ENCODE measurements around the gene GNL1.
"Not testable (repeated sequence)": the region's sequence is repeated elsewhere in the genome, so short reads cannot be mapped to it uniquely, and the experiment has no call there.

DNA sequence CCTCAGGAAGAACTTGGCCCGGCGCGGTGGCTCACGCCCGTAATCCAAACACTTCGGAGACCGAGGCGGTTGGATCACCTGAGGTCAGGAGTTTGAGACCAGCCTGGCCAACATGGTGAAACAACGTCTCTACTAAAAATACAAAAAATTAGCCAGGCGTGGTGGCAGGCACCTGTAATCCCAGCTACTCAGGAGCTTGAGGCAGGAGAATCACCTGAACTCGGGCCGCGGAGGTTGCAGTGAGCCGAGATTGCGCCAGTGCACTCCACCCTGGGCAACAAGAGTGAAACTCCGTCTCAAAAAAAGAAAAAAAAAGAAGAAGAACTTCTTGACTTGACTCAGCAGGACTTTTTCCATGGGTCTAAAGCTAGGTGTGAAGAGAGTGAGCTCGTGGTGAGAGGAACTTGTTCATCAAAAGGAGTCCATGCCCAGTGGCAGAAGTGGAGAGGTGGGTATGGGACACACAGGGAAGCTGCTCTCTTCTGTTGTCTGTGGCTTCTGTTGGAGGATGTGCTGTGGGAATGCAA, 26.9 kb downstream of the GNL1 start:
- TF ChIP-seq JUND (IDR thresholded peaks at IDR 0.05; ENCODE audit: low read length); EGR1 (IDR thresholded peaks at IDR 0.05; ENCODE audit: borderline replicate concordance, low read depth, low read length); TCF12 (IDR thresholded peaks at IDR 0.05; ENCODE audit: low read depth, low read length); RAD21 (IDR thresholded peaks at IDR 0.05 in 1 of 2, conservative IDR thresholded peaks at IDR 0.05 in 1 of 2; ENCODE audit: low read depth in 2 of 2, low read length in 2 of 2): not testable (repeated sequence)
- TF ChIP-seq, protein P1, sequence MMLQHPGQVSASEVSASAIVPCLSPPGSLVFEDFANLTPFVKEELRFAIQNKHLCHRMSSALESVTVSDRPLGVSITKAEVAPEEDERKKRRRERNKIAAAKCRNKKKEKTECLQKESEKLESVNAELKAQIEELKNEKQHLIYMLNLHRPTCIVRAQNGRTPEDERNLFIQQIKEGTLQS (IDR thresholded peaks at IDR 0.05; ENCODE audit: insufficient read depth, low read depth, low read length), result not testable (repeated sequence)

Measured in H1 (cell line).